NOMO-1 (cell line): ENCODE data around the gene DENND1A.
A peak's percentile ranks its signal among the peaks of the same experiment; 100 is the strongest.
"Not testable (repeated sequence)": the region's sequence is repeated elsewhere in the genome, so short reads cannot be mapped to it uniquely, and the experiment has no call there.

Experiments used
- DNase-seq, 2 experiments: peaks; one replicate each; lab custom pipeline; 2025; ENCODE audit not compliant: unreplicated experiment in 2 of 2; lab: John Stamatoyannopoulos, UW

DENND1A gene

GRCh38 chr9:123823194-123823947 lies 106.6 kb downstream of the DENND1A start:
- no peak for DNase-seq

- no peak for DNase-seq
These were observed 108.3 kb downstream of the DENND1A start for GRCh38 chr9:123821619-123822018.

GRCh38 chr9:123820139-123820538 lies 109.8 kb downstream of the DENND1A start:
- DNase-seq: peak; percentile 3 to 39

GRCh38 chr9:123816817-123817472 lies 113.0 kb downstream of the DENND1A start:
- DNase-seq: no peak

GRCh38 chr9:123815856-123816255 lies 114.1 kb downstream of the DENND1A start:
- not testable (repeated sequence) for DNase-seq

- no peak for DNase-seq
These were observed 115.4 kb downstream of the DENND1A start for GRCh38 chr9:123814496-123814895.

- DNase-seq: peak in 1 of 2 experiments; percentile 24
These were observed 116.9 kb downstream of the DENND1A start for GRCh38 chr9:123812984-123813383.

- no peak for DNase-seq
These were observed 122.7 kb downstream of the DENND1A start for GRCh38 chr9:123807251-123807650.

GRCh38 chr9:123806829-123807228 lies 123.1 kb downstream of the DENND1A start:
- DNase-seq: no peak

- no peak for DNase-seq
These were observed 131.7 kb downstream of the DENND1A start for GRCh38 chr9:123798195-123798594.

- DNase-seq: no peak
These were observed 133.1 kb downstream of the DENND1A start for GRCh38 chr9:123796618-123797484.

GRCh38 chr9:123796094-123796493 lies 133.8 kb downstream of the DENND1A start:
- no peak for DNase-seq

GRCh38 chr9:123795336-123795735 lies 134.6 kb downstream of the DENND1A start:
- DNase-seq: no peak

GRCh38 chr9:123792501-123792900 lies 137.4 kb downstream of the DENND1A start:
- no peak for DNase-seq

GRCh38 chr9:123789554-123790292 lies 140.2 kb downstream of the DENND1A start:
- DNase-seq: no peak

- DNase-seq: peak in 1 of 2 experiments; percentile 10
These were observed 142.5 kb downstream of the DENND1A start for GRCh38 chr9:123787416-123787815.

- no peak for DNase-seq
These were observed 145.4 kb downstream of the DENND1A start for GRCh38 chr9:123784518-123784917.

GRCh38 chr9:123778232-123778902 lies 151.6 kb downstream of the DENND1A start:
- DNase-seq: no peak

- no peak for DNase-seq
These were observed 153.0 kb downstream of the DENND1A start for GRCh38 chr9:123776708-123777537.
